Gastrocnemius medialis (tissue), 4 donors: ENCODE measurements around the gene SYT9. TPM values are rescaled to one million over a fixed set of nuclear protein-coding genes. Genes with fewer than 3 reads are reported as not detected.

Experiments
- ATAC-seq, 2 donors: fragments of 150-250 bp; one replicate each; pipeline ENCODE4 v1.9.1; 2016
- DNase-seq, 2 donors: peaks; one replicate each; pipeline ENCODE4 v3.0.0-alpha.2; 2019
- H3K27ac ChIP-seq, 4 donors: fragments of 200-600 bp; sonication (generic); 1 replicate in 1 of 4; 2 replicates in 3 of 4; pipeline ENCODE4 v1.5.1; 2016 to 2018; ENCODE audit warnings: mild to moderate bottlenecking in 2 of 4, moderate library complexity in 1 of 4
- H3K27me3 ChIP-seq, 3 donors: fragments of 200-600 bp; sonication (generic) in 2 of 3; 1 replicate in 1 of 3; 2 replicates in 2 of 3; pipeline versions ENCODE4 v1.5.1 to v1.6.0; 2016 to 2019; ENCODE audit warnings: mild to moderate bottlenecking in 1 of 3, moderate library complexity in 1 of 3
- H3K36me3 ChIP-seq, 2 donors: fragments of 200-600 bp; sonication (generic) in 1 of 2; one replicate each; pipeline ENCODE4 v1.5.1; 2017 to 2018
- H3K4me1 ChIP-seq, 2 donors: fragments of 200-600 bp; sonication (generic) in 1 of 2; one replicate each; pipeline ENCODE4 v1.5.1; 2016 to 2017; ENCODE audit warnings: mild to moderate bottlenecking in 2 of 2
- H3K4me3 ChIP-seq, 4 donors: fragments of 200-600 bp; sonication (generic) in 3 of 4; 1 replicate in 1 of 4; 2 replicates in 3 of 4; pipeline ENCODE4 v1.5.1; 2016 to 2019; ENCODE audit warnings: mild to moderate bottlenecking in 2 of 4
- H3K9me3 ChIP-seq, 3 donors: fragments of 200-600 bp; sonication (generic) in 2 of 3; 1 replicate in 1 of 3; 2 replicates in 2 of 3; pipeline ENCODE4 v1.5.1; 2016 to 2019
- POLR2A ChIP-seq, 2 donors: fragments of 450-650 bp; IDR thresholded peaks; one replicate each; pipeline ENCODE4 v1.6.1; 2017; ENCODE audit warnings: antibody characterized with exemption in 2 of 2, mild to moderate bottlenecking in 2 of 2, moderate library complexity in 2 of 2
- in situ Hi-C, 4 donors: fragments of 200-750 bp; cut with MboI; loops; one replicate each; pipeline versions ENCODE4 v1.15.0 to v1.8.0; 2017; ENCODE audit warnings: low sequenced_read_pairs in 4 of 4
- intact Hi-C: fragments of 100-400 bp; cut with DNase I; formaldehyde crosslinking; loops from one replicate; pipeline ENCODE4 v1.15.1; 2023; ENCODE audit warnings: low total_unique reads
- total RNA-seq, 4 donors: library from RNA; depleted of rRNA; stranded (reverse); fragments of >200 nt; gene quantifications; one replicate each; pipeline versions ENCODE4 v1.1.0 to v1.2.3, GENCODE V29; 2016
- TF ChIP-seq, protein P1 (sequence below), 5 experiments: fragments of 450-650 bp in 3 of 5; fragments of 200-600 bp in 2 of 5; sonication (generic) in 2 of 5; IDR thresholded peaks in 4 of 5; conservative IDR thresholded peaks in 1 of 5; 1 replicate in 4 of 5; 2 replicates in 1 of 5; pipeline ENCODE4 v1.5.1; 2016 to 2019; ENCODE audit warnings: antibody characterized with exemption in 5 of 5, mild to moderate bottlenecking in 3 of 5, moderate library complexity in 3 of 5

The SYT9 gene
- total RNA-seq, 4 donors from 2014 or later: 0.09 TPM; not detected in 3

DNA sequence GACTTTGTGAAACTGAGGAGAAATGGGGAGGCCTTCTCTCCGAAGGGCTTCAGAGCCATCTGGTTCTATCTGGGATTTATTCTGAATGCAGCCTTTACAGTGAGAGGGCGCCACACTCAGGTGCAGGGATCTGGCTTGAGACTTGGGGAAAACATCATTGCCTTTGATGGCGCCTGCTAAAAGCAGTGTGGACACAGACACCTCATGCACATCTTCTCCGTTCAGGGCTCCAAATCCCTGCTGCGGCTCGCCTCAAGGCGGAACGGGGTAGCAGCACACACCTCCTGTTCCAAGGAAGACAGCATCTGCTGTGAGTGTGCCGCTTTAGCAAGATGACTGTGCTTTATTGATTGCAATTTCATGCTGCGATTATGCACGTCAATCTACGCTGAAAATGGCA lies 196.5 kb downstream of the SYT9 start:
- no peaks in the 10 kb centered on the region for H3K9me3 ChIP-seq
- ATAC-seq (no peak), DNase-seq (no peak)
- no peaks in the 10 kb centered on the region for H3K27me3 ChIP-seq
- H3K4me3 ChIP-seq: no peak overlapping the region
- in situ Hi-C loops: loop anchor here in 2 of 4 donors (25.0 kb wide), 1 partner anchor 336 kb away; no protein-coding TSS in a partner anchor
- intact Hi-C loops: no loop called here
- no peak for TF ChIP-seq POLR2A (IDR thresholded peaks at IDR 0.05)
- TF ChIP-seq, protein P1, sequence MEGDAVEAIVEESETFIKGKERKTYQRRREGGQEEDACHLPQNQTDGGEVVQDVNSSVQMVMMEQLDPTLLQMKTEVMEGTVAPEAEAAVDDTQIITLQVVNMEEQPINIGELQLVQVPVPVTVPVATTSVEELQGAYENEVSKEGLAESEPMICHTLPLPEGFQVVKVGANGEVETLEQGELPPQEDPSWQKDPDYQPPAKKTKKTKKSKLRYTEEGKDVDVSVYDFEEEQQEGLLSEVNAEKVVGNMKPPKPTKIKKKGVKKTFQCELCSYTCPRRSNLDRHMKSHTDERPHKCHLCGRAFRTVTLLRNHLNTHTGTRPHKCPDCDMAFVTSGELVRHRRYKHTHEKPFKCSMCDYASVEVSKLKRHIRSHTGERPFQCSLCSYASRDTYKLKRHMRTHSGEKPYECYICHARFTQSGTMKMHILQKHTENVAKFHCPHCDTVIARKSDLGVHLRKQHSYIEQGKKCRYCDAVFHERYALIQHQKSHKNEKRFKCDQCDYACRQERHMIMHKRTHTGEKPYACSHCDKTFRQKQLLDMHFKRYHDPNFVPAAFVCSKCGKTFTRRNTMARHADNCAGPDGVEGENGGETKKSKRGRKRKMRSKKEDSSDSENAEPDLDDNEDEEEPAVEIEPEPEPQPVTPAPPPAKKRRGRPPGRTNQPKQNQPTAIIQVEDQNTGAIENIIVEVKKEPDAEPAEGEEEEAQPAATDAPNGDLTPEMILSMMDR (IDR thresholded peaks at IDR 0.05 in 4 of 5, conservative IDR thresholded peaks at IDR 0.05 in 1 of 5): no peak
- H3K36me3 ChIP-seq: no peaks in the 10 kb centered on the region
- no peak overlapping the region for H3K27ac ChIP-seq
- H3K4me1 ChIP-seq: no peaks in the 10 kb centered on the region

DNA sequence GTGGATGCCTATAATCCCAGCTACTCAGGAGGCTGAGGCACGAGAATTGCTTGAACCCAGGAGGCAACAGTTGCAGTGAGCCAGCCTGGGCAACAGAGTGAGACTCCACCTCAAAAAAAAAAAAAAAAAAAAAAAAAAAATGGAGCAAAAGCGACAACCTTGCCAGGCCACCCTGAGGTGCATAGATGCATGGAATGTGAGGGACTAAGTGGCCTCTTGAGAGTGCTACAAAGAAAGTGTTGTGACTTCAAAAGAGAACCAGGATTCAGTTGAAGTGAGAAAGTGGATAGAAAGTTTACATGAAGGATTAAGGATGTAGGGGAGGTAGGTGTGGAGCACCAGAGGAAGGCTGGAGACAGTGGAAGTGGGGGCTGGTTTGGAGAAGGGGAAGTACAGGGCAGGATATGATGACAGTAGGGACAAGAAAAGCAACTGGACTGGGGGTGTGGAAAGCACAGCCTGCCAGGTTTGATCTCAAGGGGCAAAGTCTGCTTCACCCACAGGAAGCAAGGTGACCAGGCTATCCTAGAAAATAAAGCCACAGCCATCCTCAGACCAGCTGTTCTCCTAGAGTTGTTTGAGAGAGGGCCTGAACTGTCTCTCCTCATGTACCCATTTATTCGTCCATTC lies 197.6 kb downstream of the SYT9 start:
- intact Hi-C loops: no loop called here
- H3K27ac ChIP-seq: no peak overlapping the region
- H3K36me3 ChIP-seq: no peaks in the 10 kb centered on the region
- no peaks in the 10 kb centered on the region for H3K9me3 ChIP-seq
- in situ Hi-C loops: loop anchor here in 2 of 4 donors (25.0 kb wide), 1 partner anchor 337 kb away; no protein-coding TSS in a partner anchor
- no peak for DNase-seq
- no peak overlapping the region for H3K4me3 ChIP-seq
- TF ChIP-seq, protein P1 (IDR thresholded peaks at IDR 0.05 in 4 of 5, conservative IDR thresholded peaks at IDR 0.05 in 1 of 5): no peak
- TF ChIP-seq POLR2A (IDR thresholded peaks at IDR 0.05): no peak
- H3K4me1 ChIP-seq: no peaks in the 10 kb centered on the region
- no peaks in the 10 kb centered on the region for H3K27me3 ChIP-seq
- ATAC-seq: no peak

DNA sequence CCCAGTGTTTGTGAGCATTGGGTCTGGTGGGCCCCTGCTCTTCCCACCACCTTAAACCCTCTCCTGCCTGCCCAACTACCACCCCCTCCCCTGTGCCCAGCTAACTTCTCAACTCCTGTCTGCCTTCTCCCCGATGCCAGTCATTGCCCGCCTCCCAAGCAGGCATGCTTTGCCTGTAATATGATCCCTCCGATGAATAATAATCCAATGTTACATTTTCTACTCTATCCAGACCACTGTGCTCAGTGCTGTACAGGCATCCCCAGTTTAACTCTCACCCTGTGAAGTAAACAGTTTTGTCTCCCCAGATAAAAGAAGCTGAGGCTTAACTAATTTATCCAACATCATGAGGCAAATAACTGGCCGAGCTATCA lies 198.1 kb downstream of the SYT9 start:
- Histone ChIP-seq H3K27ac (no peak overlapping the region), H3K27me3 (no peaks in the 10 kb centered on the region), H3K9me3 (no peaks in the 10 kb centered on the region), H3K4me1 (no peaks in the 10 kb centered on the region), H3K4me3 (no peak overlapping the region), H3K36me3 (no peaks in the 10 kb centered on the region)
- TF ChIP-seq, protein P1 (IDR thresholded peaks at IDR 0.05 in 4 of 5, conservative IDR thresholded peaks at IDR 0.05 in 1 of 5): no peak
- no peak for TF ChIP-seq POLR2A (IDR thresholded peaks at IDR 0.05)
- ATAC-seq (no peak), DNase-seq (no peak)
- intact Hi-C loops: no loop called here
- in situ Hi-C loops: loop anchor here in 2 of 4 donors (25.0 kb wide), 1 partner anchor 338 kb away; no protein-coding TSS in a partner anchor

DNA sequence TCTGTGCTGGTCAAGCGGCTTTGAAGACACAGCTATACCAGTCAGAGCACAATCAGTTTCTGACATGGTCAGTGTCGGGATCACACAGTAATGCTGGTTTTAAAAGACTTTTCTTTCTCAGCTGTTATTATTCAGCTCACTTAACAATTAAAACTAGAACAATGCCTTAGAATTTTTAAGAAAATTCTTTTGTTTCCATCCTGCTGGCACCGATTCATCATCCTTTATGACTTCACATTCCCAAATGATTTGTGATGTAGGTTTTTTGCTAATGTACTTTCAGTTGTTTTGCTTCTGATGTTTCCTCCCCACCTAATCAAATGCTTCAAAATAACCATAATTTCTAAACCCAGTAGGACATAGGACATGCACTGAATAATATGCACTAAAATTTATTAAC lies 199.1 kb downstream of the SYT9 start:
- in situ Hi-C loops (no loop called here), intact Hi-C loops (no loop called here)
- DNase-seq (no peak), ATAC-seq (no peak)
- Histone ChIP-seq H3K9me3 (no peaks in the 10 kb centered on the region), H3K27ac (no peak overlapping the region), H3K27me3 (no peaks in the 10 kb centered on the region), H3K4me1 (no peaks in the 10 kb centered on the region), H3K36me3 (no peaks in the 10 kb centered on the region), H3K4me3 (no peak overlapping the region)
- TF ChIP-seq, protein P1 (IDR thresholded peaks at IDR 0.05 in 4 of 5, conservative IDR thresholded peaks at IDR 0.05 in 1 of 5): no peak
- no peak for TF ChIP-seq POLR2A (IDR thresholded peaks at IDR 0.05)

DNA sequence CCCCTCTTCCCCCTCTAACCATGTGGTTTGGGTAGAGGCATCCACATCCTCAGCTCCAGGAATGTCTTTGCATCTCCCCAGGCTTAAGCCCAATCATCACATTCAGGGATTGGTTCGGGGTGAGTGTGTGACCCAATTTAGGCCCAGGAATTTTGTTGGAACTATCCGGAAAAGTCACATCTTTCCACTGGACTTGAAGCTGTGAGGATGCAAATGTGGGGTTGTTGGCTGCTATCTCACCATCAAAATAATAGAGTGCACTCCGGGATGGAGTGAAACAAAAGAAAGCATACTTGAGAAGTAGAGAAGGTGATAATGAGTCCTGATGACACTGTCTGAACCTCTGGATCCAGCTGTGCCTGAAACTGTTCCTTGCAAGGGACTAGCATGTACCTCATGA lies 199.8 kb downstream of the SYT9 start:
- ATAC-seq: no peak
- H3K4me1 ChIP-seq: no peaks in the 10 kb centered on the region

More for the DNA sequence above, 199.8 kb downstream of the SYT9 start:
- Histone ChIP-seq H3K36me3 (no peaks in the 10 kb centered on the region), H3K9me3 (no peaks in the 10 kb centered on the region), H3K27me3 (no peaks in the 10 kb centered on the region), H3K27ac (no peak overlapping the region), H3K4me3 (no peak overlapping the region)
- intact Hi-C loops: no loop called here
- no peak for TF ChIP-seq POLR2A (IDR thresholded peaks at IDR 0.05)
- TF ChIP-seq, protein P1 (IDR thresholded peaks at IDR 0.05 in 4 of 5, conservative IDR thresholded peaks at IDR 0.05 in 1 of 5): no peak
- in situ Hi-C loops: no loop called here
- DNase-seq: no peak
